NCI-H345 (cell line): Measurements from ENCODE around the gene TUBB8B.
"Not testable (repeated sequence)": the region's sequence is repeated elsewhere in the genome, so short reads cannot be mapped to it uniquely, and the experiment has no call there.

Source experiments
- DNase-seq: peaks from one replicate; lab custom pipeline; 2025; lab: John Stamatoyannopoulos, UW

The TUBB8B gene

GRCh38 chr18:49176-49665 lies at the start of gene TUBB8B:
TSS of gene TUBB8B (minus strand) at chr18:49615. CDS start at chr18:49557, 58 bp downstream.
- DNase-seq: not testable (repeated sequence)

- DNase-seq: not testable (repeated sequence)
These were observed 48.0 kb upstream of the TUBB8B start for GRCh38 chr18:97252-97914.

DNA sequence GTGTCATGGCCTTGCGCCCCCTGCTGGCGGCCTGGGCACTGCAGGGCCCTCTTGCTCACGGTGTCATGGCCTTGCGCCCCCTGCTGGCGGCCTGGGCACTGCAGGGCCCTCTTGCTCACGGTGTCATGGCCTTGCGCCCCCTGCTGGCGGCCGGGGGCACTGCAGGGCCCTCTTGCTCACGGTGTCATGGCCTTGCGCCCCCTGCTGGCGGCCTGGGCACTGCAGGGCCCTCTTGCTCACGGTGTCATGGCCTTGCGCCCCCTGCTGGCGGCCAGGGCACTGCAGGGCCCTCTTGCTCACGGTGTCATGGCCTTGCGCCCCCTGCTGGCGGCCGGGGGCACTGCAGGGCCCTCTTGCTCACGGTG lies 47.3 kb upstream of the TUBB8B start:
- DNase-seq: not testable (repeated sequence)

DNA sequence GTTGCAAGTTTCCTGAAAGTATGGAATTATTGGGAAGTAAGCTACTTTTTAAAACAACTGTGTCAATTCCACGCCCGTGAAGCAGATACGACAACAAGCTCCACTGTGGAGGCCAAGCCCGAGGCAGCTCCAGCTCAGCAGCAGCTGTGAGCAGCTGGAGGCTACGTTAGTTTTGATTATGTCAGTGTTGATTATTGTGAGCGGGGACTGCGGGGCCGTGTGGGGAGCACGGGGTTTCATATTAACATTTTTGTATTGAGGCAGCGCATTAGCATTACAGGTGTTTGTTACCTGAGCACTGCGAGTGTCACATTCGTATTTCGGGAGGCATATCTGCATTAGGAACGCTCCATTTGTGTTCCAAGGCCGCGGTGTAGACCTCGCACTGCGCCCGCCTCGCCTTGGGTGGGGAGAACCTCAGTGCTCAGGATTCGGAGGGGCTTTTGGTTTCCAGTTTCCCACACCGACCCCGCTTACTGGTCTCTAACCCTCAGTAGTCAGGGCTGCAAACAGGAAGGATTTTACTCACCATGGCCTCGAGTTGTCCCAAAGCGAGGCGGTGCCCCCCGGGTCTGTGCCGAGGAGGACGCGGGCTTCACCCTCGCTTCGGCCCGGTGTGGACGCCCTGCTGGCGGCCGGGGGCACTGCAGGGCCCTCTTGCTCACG lies 46.8 kb upstream of the TUBB8B start:
- not testable (repeated sequence) for DNase-seq

DNA sequence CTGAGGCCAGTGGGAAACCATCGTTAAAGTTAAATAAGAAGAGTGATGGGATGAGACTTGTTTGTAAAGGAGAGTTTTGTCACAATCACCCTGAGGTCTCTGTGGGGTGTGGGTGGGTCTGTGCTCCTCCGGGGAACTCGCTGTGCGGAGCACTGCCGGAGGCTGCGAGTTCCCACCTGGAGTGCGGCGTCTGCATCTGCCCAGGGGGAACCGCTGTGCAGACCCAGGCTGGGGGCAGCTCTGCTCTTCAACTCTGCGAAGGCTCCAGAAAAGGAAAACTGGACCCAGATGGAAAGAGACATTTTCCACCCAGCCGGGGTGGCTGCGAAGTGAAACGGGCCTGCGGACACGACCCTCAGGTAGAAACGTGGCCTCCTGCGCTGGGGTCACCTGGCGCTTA lies 46.2 kb upstream of the TUBB8B start:
- DNase-seq: not testable (repeated sequence)

GRCh38 chr18:93897-94408 lies 44.5 kb upstream of the TUBB8B start:
- DNase-seq: not testable (repeated sequence)

- not testable (repeated sequence) for DNase-seq
These were observed 42.1 kb upstream of the TUBB8B start for GRCh38 chr18:91561-91960.

- DNase-seq: not testable (repeated sequence)
These were observed 41.2 kb upstream of the TUBB8B start for GRCh38 chr18:90396-91193.

DNA sequence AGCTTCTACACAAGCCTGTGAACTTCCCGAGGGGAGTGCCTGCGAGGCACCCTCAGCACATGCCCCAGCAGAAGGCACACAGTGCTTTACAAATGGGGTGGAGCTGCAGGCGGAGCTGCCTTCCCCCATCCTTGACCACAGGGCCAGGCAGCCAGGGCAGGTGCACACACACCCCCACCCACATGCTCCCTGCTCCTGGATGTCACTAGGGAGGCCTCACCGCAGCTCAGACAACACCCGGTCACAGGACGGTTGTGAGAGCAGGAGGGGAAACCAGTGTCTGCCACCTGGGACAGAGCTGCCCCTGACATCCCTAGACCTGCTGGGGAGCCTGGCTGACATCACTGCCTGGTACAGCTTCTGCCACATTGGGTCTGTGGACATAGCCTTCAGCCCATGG lies 39.7 kb upstream of the TUBB8B start:
- not testable (repeated sequence) for DNase-seq

DNA sequence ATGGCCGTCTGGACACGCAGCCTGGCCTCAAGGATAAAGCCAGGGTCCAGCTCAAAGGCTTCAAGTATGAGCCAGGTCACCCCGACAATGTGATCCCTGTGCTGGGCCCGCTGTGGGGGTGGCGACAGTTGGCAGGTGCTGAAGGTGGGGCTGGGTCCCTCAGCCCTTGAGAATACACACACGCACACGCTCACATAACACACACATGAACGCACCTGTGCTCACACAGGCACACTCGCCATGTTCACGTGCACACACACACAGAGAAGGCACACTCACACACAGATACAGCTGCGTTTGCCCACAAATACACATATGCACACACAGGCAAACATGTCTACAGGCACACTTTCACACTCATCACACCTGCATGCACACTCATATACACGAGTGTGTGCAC lies 35.4 kb upstream of the TUBB8B start:
- not testable (repeated sequence) for DNase-seq

DNA sequence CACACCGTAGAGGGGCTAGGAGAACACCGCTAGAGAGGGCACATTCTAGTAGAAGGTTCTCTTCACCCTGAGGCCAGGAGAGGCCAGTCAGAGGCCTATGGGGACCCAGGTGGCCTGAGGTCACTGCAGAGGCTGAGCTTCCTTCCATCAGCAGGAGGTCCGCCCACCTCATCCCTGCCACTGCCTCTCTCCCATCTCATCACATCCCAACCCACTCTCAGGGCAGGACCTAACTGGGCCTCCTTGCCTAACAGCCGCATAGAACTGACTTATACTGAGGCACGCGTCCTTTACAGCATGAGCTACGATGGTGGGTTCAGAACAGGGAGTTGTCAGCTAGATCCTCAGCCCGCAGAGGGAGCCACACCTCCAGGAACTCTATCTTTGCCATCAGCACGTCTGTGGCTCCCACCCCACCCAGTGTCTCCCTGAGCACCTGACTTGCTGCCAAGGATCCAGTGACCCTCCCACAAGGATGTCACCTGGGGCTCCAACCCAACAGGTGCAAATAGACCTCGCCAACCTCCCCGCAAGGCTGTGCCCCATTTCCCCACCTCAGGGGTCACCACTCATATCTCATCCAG lies 33.3 kb upstream of the TUBB8B start:
- not testable (repeated sequence) for DNase-seq

DNA sequence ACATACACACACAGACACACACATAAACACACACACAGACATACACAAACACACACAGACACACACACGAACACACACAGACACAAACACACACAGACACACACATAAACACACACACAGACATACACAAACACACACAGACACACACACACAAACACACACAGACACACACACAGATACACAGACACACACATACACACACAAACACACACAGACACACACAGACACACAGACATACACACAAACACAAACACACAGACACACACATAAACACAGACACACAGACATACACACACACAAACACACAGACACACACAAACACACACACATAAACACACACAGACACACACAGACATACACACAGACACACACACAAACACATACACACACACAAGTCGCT lies 31.5 kb upstream of the TUBB8B start:
- DNase-seq: not testable (repeated sequence)

- not testable (repeated sequence) for DNase-seq
These were observed 30.8 kb upstream of the TUBB8B start for GRCh38 chr18:80202-80601.

DNA sequence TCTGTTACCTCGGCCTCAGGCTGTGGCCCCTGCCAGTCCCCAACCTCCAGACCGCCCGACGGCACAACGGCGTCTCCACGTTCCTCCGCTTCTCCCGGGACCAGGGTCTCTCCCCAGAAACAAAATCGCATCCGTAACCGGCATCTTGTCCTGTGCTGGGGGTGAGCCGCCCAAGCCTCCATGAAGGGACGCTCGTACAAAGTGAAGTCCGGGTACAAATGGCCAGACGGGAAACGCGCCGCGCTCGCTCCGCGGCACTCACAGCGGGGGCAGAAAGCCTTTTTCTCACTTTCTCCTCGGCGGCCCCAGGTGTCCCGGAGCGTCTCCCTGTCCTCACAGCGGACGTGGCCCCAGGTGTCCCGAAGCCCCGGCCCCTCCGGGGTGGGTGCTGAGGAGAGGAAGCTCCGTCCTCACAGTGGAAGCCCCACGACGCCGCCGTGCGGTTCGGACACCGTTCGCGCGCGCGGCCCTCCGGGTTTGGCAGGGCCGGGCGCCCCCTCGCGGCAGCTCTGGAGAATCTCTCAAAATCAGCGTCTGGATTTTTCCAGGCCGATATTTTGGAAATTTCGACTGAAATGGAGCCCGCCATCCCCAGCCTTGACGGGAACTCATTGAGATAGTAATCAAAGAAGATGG lies 26.2 kb upstream of the TUBB8B start:
- not testable (repeated sequence) for DNase-seq

GRCh38 chr18:73181-73777 lies 23.9 kb upstream of the TUBB8B start:
- not testable (repeated sequence) for DNase-seq

GRCh38 chr18:67701-68100 lies 18.3 kb upstream of the TUBB8B start:
- not testable (repeated sequence) for DNase-seq

- DNase-seq: not testable (repeated sequence)
These were observed 14.9 kb upstream of the TUBB8B start for GRCh38 chr18:64279-64678.

DNA sequence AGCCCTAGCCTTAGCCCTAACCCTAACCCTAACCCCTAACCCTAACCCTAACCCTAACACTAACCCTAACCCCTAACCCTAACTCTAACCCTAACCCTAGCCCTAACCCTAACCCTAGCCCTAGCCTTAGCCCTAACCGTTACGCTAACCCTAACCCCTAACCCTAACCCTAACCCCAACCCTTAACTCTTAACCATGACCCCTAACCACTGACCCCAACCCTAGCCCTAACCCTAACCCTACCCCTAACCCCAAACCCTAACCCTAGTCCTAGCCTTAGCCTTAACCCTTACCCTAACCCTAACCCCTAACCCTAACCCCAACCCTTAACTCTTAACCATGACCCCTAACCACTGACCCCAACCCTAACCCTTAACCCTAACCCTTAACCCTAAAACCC lies 14.2 kb upstream of the TUBB8B start:
- not testable (repeated sequence) for DNase-seq

- not testable (repeated sequence) for DNase-seq
These were observed 5.0 kb upstream of the TUBB8B start for GRCh38 chr18:54388-54787.

GRCh38 chr18:48696-49095 lies 719 bp downstream of the TUBB8B start:
- not testable (repeated sequence) for DNase-seq

- not testable (repeated sequence) for DNase-seq
These were observed 36.2 kb downstream of the TUBB8B start for GRCh38 chr18:13177-13576.
